ENCODE data around the gene KCNMA1.

KCNMA1 gene

DNA sequence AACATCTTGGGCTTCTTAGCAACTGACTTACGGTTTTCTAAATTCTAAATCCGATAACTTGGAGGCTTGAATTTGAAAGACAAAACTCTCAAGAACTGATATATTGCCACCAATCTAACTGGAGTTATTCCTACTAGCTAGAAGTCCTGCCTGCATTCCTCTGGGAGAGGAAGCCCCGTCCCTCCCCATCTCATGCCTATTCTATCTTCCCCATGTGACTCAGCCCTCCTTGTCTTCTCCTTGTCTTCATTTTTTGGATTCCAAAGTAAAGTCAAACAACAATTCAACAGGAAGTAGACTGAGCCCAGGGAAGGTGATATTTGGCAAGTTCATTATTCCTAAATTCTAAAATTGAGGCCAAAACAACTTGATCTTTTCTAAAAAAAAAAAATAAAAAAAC lies 587.7 kb downstream of the KCNMA1 start:
- no peak for DNase-seq

DNA sequence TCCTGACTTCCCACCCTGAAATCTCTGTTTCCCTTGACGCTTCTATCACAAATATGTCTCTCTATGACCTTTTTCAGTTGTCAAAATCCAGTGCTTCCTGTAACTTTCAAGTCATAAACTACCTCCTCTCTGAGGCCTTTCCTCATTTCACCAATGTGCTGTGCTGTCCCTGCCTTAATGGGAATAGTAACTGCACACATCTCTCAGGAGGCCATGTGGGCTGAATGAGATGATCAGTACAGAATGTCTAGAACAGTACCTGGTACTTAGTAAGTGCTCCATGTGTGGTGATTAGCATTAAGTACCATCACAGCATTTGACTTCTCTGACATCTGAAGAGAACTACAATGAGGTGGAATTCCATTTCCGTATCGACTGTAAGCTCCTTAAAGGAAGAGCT lies 588.5 kb downstream of the KCNMA1 start:
- DNase-seq: no peak

DNA sequence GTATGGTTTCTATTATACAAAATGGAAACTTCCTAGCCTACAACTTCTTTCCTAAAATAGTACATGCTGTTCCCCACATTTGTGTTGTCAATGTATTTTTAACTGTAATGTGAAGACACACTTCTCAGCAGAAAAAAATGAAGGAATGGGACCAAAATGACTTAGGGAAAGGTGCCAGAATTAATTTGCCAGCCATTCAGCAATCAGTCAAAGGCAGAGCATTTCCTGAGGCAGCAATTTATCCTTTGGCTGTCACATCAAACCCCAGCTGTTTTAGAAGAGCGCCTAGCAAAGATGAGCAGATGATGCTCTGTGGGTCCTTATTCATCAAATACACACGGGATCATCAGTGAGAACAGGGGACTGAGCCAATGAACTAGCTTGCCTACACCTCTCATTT lies 592.5 kb downstream of the KCNMA1 start:
- no peak for DNase-seq

DNA sequence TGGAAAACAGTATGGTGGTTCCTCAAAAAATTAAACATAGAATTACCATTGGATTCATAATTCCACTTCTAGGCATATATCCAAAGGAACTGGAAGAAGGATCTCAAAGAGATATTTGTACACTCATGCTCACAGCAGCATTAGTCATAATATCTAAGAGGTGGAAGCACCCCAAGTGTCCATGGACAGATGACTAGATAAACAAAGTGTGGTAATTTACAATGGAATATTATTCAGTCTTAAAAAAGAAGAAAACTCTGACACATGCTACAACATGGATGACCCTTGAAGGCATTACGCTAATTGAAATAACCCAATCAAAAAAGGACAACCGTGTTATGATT lies 594.2 kb downstream of the KCNMA1 start:
- DNase-seq: no peak

DNA sequence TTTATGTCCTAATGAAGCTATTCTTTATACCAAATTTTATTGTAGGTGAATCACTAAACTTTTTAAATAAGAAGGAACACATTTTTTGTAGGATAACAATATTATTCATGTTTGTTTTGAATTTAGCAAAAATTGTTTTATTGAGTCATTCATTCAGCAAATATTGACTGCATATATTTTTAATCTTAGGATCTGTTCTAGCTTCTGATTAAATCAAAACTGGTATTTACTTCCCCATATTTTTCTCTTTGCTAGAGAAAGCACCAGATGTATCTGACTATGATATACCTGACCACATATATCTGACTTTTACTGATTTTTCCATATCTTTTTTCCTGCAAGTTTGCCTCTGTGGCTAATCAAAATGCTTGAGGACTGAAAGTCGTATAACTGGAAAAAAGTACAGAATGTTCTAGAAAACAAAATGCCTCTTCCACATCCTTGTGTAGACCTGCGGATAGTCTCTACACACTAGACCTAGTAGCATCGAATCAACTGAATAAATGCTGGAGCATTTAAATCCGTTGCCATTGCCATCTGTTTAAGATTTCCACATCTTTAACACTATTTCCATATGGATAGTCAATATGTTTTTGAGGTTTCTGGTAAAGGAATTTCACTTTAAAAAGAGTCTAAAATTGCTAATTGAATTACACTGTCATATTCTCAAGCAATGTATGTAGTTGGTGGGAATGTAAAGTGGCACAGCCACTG lies 594.7 kb downstream of the KCNMA1 start:
- DNase-seq: no peak

DNA sequence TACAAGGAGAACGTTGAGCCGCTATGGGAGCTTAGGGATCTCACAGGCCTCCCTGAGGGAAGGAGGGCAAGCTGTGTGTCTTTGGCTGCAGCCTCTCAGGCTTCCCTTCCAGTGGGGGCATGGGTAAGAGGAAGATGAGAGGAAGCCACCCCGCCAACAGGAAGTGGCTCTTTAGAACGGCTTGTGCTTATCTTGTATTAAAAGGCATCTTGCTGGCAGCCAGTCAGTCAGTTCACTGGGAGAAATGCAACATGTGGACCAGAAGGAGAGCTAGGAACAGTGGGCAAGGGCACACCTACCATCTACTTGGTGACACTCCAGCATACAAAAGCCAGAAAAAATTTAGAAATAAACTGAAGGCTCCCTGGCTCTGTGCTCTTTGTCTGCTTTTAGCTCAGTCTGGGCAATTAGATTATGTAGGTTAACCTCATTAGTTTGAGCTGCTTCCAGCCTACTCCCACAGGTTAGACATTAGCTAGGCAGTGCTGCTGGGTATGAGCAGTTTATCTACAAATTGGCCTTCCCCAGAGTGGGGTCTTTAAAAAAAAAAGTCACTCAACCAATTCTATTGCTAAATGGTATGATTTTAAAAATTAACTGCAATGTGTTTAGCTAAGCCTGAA lies 595.9 kb downstream of the KCNMA1 start:
- DNase-seq: no peak

DNA sequence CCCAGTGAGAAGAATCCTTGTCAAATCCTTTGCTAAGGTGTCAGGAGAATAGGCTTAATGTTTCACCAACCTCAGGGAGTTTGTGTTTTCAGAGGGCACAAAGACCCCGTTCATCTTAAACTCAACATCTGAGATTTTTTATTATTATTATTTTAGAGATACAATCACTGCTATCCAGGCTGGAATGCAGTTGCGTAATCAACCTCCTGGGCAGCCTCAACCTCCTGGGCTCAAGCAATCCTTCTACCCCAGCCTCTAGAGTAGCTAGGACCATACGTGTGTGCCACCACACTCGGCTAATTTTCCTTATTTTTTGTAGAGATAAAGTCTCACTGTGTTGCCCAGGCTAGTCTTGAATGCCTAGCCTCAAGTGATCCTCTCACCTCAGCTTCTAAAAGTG lies 599.2 kb downstream of the KCNMA1 start:
- no peak for DNase-seq

DNA sequence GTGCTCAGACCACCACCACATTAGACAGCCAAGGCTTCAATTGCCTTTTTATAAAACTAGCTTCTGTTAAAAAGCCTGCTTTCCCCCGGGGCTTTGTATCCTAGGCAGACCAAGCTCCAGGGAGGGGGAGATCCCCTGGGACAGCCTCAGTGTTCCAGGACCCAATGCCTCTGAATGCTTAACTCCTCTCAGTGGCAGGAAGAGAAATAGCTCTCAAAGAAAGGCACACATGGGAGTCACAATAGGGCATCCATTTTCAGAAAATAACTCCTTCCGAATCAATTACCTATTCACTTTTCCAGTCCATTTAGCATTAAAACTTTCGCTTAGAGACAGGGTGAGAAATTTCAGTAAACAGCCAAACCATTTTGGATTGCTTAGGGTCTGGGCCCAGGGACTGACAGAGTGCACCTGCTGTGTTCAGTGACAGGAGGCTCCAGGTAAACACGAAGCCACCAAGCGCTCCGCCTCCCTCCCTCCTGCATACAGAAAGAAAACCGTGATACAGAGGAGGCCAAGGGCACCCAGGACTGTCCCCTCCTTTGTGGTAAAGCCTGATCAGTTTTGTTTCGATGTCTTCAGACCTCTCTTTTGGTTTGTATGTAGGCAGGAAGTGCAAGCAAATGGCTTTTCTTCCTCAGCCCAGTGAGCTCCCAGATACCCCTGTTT lies 599.7 kb downstream of the KCNMA1 start:
- no peak for DNase-seq

DNA sequence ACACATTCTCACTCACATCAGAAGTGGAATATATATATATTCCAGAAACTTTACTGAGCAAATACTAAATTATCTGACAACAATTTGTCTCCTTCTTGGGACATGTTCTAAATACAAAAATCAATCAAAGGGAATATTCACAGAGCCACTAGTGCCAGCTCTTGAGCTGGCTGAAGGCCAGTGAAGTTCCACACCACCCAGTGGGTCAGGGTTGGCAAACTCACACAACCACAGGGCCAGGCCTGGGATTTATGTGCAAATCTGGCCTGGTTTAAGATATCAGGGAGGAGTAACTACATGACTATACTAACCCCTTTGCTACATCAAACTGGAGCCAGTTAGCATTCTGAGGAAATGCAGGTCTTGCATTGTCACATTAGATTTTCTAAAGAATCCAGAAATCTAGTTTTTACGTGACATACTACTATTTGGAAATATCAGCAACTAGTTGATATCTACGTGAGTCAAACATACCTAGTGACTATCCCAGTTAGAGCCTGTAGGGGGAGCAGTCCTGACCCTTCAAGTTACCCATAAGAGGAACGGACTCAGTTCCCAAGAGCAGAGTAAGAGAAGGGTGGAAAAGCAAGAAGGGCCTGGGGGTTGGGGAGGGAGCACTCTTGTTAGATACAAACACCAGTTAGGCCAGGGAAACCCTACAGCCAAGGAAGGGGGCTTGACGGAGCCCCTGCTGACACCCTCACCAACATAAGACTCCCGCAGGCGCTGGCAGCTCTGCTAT lies 600.4 kb downstream of the KCNMA1 start:
- DNase-seq: no peak

DNA sequence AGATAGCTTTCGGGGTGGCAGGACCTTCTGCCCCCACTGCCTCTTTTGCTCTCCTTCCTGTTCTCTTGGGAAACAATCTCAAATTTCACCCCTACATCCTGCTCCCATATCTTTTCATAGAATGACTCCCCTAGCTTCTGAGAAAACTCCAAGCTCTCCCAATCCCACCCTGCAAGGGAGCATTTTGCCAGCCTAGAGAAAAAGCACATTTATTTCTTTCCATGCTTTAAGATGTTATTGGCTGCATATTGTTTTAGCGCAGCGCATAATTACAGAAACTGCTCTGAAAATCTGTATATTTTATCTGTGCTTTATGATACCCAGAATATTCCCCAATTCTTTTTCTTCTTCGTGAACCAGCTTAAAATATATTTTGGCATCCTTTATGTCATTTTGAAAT lies 601.3 kb downstream of the KCNMA1 start:
- DNase-seq: no peak

DNA sequence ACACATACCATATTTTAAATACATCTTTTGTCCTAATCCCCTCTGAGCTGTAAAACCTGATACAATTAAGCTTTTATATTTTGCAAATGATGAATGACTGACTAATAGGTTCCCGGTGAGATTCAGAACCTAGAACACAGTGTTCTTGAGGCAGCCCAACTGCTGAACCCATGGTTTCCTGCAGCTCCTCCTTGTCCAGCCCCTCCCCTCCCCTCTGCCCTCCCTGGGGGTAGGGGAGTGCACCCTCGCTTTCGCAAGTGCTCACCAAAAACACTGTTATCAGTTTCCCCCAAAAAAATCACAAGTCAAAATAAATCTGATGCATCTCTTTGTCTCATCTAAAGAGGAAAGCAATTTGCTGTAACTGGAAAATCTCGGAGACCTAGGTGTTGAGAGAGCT lies 602.8 kb downstream of the KCNMA1 start:
- no peak for DNase-seq

DNA sequence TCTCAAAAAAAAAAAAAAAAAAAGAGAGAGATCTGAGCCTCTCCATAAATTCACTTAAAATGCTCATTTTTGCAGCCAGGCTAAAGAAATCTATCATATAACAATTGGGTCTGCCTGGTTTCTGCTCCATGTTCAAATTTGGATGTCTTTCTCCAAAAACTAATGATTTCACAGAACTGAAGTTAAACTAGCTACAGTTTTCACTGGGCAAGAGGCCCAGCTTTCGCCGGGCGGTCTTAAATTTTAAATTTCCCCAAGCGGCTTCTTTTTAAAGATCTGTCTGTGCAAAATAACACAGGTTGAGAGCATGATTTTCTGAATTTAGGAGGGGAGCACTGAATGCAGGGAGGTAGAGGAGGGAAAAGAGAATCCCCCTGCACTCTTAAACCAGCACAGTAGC lies 603.4 kb downstream of the KCNMA1 start:
- no peak for DNase-seq

DNA sequence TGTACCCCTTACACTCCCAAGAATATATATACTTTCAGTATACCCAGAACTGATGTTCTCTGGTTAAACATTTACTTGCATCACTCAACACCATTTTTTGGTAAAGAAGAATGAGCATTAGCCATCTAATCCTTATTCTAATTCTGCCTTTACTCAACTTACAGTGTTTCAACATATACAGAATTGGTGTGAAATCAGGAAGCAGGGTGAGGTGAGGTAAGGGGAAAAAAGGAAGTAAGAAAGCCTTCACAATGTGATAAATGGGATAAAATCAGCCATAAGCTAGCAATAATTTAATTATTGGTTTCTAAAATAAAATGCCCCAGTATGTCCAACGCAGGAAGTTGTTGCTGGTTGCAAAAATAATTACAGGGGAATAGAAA lies 605.4 kb downstream of the KCNMA1 start:
- DNase-seq: no peak

DNA sequence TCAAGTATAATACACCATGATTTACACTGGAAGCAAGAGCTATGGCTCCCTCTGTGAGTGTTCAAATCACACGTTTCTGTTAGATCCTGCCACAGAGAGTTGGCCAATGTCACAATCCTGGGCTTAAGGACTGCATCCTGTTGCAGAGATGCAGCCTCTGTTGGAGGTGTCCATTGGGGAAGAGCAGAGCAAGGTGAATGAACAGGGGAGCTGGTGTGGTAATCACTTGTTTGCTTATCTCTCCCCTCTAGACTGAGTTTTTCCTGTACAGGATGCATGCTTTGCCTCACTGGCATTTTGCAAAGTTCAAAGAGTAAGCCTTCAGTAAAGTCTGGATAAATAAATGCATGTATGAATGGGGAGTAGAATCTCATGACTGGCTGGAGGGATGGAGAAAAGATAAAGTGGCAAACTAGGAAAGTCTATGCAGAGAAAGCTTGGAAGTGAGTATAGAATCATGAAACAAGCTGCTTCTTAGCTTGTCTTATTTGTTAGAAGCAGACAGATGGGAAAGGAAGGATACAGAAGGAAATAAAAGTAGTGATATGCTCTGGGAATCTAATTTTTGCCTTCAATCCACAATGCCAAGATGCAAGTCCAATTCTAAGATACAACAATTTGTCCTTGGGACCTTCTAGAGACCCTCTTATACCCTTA lies 605.9 kb downstream of the KCNMA1 start:
- no peak for DNase-seq

DNA sequence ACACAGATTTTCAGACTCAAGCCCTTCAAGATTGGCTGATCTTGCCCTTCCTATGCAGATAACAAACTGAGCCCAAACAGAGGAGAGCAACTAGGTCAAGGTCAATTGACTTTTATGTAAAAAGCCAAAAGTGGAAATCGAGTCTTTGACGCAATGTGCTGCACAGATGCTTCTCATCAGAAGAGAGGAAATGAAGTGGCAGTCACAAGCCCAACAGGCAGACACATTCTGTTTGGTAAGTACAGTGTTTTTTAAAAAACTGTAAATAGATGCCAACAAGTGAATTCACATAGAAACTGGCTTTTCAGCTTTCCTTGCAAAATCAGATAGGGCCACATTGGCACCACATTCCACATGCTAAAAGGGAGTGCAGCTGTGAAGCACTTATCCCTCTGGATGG lies 606.6 kb downstream of the KCNMA1 start:
- no peak for DNase-seq

DNA sequence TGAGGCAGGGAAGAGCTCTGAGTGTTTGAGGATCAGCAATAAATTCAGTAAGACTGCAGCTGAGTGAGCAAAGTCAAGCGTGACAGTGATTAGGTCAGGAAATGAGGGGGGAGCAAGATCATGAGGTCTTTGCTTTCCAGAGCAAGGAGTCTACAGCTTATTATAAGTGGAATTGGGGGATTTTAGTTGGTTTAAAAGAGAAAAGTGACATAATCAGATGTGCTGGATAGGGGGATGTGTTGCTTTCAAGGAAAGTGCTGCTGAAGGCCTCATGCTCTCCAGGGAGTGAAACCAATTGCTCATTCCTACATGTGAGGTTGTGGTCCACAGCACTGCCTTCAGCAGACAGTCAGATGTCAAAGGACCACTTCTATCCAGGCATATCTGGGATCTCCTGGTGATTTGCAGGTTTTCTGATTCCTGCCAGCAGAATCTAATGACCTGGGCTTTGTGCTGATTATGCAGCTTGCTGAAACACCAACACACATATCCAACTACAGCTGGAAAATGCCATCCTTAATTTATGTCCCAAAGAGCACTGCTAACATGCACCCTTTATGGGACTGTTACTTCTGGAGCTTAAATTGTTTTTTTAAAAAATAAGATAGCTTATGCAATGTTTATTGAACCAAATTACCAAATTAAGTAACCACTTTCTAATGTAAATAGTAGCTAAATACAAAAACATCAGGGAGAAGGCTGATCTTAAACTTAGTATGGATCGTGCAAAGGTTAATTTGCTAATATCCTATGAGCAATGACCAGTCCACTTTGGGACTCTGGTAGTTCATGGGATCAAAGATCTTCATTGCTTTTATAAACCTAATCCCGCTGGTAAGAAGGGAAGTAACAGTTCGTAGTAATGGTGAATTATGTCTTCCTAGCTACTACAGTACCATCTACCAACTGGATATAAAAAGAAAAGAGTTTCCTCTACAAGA lies 607.6 kb downstream of the KCNMA1 start:
- no peak for DNase-seq

DNA sequence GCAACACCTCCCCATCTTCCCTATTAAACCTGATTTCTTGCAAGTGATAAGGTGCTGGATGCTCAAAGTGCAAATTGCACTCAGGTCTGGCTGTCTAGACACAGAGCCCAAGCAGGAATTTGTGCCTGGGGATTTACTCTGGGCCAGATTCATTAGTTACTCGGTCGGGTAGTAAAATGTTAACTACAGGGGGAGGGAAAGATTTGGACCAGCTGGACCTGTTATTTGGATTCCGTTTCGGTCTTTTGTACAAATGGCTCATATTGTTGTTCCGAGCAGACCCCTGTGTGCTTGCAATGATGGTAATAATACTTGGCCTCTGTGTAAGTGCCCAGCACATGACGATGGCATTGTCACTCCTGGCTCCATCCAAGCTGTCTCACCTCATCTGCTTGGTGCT lies 609.6 kb downstream of the KCNMA1 start:
- no peak for DNase-seq

DNA sequence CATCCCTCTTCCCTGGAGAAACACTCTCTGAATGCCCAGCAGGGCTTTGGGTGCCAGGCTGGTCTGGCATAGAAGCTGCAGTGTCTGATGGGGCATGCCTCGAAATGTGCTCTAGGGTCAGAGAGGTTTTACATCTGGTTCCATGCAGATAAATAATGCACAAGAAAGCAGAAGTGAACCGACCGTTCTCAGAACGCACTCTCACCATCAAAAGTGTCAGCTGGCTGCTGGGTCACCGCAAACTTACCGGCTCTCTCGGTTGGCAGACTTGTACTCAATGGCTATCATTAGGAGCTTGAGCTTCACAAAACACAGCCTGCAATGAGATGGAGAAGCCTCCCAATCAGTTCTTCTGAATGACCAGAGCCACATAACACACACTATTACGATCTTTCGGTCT lies 610.0 kb downstream of the KCNMA1 start:
- DNase-seq: no peak

DNA sequence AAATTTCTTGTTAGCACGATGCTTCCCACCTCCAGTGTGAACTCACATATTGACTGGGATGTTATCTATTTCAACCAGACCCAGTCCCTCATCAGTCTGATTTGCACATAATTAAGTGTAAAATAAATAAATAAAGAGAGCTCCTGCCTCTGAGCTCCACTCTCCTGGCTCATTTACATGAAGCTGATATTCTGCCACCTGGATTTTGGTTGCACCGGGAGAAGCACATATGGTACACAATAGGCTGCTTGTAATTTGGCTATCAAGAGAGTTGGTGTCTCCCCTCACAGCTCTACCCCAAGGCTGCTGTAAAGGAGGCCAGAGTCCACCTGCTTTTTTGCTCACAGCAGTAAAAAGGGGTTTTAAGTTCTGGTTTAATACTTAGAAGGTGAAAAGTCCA lies 610.5 kb downstream of the KCNMA1 start:
- no peak for DNase-seq

DNA sequence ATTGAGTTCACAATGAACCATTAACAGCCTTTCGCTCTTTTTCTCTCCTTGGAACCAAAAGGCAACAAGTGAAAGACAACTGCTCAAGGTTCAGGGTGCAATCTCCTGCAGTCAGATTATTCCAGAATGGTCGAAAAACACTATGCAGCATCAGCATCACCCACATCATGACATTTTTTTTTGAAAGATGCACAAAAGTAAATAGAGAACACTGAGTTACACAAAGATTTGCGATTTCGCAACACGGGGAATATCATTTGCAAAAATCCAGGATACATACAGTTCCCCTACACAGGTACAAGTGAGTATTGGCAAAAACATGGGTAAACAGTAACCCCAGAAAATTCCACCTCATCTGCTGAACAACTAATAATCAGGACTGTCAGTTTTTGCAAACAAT lies 611.5 kb downstream of the KCNMA1 start:
- no peak for DNase-seq

DNA sequence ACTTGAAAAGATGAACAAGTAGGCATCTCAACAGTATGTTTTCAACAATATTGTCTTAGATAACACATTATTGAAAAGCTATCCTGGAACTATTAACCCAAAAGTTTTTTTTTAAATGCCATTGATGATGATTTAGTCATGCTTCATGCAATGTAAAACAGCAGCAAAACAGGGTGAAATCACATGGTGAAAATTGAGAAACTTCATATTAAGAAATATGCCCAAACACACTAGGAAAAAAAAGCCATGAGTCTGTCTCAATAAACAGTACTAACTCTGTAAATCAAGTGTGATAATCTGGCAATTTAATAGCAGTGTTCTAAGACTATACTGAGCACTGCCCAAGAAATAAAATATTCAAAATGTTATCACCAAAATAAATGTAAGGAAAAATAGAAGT lies 613.1 kb downstream of the KCNMA1 start:
- DNase-seq: no peak

DNA sequence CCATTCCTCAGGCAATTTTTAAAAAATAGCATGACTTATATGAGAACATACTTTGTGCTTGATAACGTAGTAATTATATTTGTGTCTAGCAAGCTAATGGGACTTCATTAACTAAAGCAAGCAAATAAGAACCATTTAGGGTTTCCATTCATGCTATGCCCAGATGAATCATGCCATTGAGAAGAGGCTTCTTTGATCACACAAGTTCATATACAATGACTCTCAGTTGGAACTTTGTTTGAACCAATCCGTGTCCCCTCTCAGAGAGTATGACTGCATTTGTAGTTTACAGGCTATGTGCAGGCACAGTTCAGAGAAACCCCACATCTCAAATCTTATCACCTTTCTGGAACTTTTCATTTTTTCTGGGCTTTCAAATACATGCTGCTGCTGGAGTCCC lies 614.2 kb downstream of the KCNMA1 start:
- DNase-seq: no peak

All from activated CD4-positive, alpha-beta T cell treated with anti-CD3 and anti-CD28 coated beads for 4 hours (primary cell).